Activated CD8-positive, alpha-beta memory T cell treated with anti-CD3 and anti-CD28 coated beads for 36 hours (primary cell): Measurements from ENCODE around the gene CMC1. TPM values are rescaled to one million over a fixed set of nuclear protein-coding genes. Genes with fewer than 3 reads are reported as not detected.
"Not testable (repeated sequence)": the region's sequence is repeated elsewhere in the genome, so short reads cannot be mapped to it uniquely, and the experiment has no call there.

ENCODE experiments used
- CTCF ChIA-PET: fragments of 350-600 bp; sonication (Branson Sonifier 250); formaldehyde crosslinking; loops from one replicate; lab custom pipeline; 2021; ENCODE audit warnings: antibody characterized with exemption; lab: Charles Lee
- POLR2A ChIA-PET: fragments of 350-600 bp; sonication (Branson Sonifier 250); formaldehyde crosslinking; loops from one replicate; lab custom pipeline; 2021; ENCODE audit warnings: antibody characterized with exemption; lab: Charles Lee
- total RNA-seq, 2 experiments: library from RNA; stranded (reverse); gene quantifications; one replicate each; pipeline ENCODE4 v1.2.3, GENCODE V29; 2021

Gene CMC1
- 10 to 100 TPM; 31.3 to 32.8 TPM for total RNA-seq

GRCh38 chr3:28241221-28242160 is at the start of gene CMC1:
Gene CMC1, plus strand, starts transcription at chr3:28241619. Its CDS starts 175 bp downstream, at chr3:28241794.
- CTCF ChIA-PET, result no interaction called here

DNA sequence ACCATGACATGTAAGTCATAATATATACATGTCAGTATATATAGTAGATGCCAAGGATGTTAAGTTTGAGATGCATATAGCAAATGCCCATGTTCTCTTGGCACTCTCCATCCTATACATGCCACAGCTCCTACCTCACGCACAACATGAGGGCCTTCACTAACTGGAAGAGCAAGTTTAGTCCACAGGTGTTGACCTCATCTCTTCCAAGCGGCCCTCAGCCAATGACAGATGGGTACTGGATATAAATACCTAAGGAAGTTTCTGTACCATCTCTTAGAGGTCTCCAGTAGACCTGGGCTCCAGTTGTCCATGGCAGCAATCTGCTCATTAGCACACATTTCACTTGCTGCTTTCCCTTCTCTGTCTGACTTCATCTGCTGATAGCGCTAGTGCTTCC is 43.3 kb upstream of the CMC1 start:
- ChIA-PET POLR2A (no interaction called here), CTCF (no interaction called here)

More at GRCh38 chr3:28241221-28242160, at the start of gene CMC1:
- POLR2A ChIA-PET, result interaction anchor here (0.6 to 1.3 kb wide), 3 partner anchors 108 to 529 kb away, joined by 3 to 4 read pairs (median 4); partner anchors contain the start of gene AZI2

GRCh38 chr3:28198974-28199373 is 42.4 kb upstream of the CMC1 start:
- CTCF ChIA-PET, result no interaction called here

DNA sequence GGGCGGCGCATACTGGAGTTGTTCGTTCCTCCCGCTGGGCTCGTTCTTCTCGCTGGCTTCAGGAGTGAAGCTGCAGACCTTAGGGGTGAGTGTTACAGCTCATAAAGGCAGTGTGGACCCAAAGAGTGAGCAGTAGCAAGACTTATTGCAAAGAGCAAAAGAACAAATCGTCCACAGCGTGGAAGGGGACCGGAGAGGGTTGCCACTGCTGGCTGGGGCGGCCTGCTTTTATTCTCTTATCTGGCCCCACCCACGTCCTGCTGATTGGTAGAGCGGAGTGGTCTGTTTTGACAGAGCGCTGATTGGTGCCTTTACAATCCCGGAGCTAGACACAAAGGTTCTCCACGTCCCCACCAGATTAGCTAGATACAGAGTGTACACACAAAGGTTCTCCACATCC is 41.8 kb upstream of the CMC1 start:
- CTCF ChIA-PET, POLR2A ChIA-PET: not testable (repeated sequence)

More at GRCh38 chr3:28198974-28199373, 42.4 kb upstream of the CMC1 start:
- POLR2A ChIA-PET, result no interaction called here

DNA sequence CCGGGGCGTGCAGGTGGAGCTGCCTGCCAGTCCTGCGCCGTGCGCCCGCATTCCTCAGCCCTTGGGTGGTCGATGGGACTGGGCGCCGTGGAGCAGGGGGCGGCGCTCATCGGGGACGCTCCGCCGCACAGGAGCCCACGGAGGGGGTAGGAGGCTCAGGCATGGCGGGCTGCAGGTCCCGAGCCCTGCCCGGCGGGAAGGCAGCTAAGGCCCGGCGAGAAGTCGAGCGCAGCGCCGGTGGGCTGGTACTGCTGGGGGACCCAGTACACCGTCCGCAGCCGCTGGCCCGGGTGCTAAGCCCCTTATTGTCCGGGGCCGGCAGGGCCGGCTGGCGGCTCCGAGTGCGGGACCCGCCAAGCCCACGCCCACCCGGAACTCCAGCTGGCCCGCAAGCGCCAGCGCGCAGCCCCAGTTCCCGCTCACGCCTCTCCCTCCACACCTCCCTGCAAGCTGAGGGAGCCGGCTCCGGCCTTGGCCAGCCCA is 41.0 kb upstream of the CMC1 start:
- POLR2A ChIA-PET, CTCF ChIA-PET: not testable (repeated sequence)

DNA sequence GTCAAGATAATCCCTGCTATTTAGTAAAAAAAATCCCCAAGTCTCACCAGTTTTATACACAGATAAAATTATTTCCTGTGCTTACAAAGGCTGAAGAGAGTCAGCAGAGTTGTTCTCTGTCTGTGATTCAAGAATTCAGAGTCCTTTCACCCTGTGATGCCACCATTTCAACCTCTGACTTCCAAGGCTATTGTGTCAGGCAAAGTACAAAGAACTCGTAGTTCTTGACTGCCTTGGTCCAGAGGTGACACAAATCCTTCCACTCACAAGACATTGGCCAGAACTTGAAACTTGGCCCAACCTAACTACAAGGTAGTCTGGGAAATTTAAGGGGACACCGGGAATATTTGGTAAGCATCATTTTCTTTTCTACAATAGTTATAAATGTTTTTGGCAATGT is 34.9 kb upstream of the CMC1 start:
- POLR2A ChIA-PET, result no interaction called here
- CTCF ChIA-PET, result no interaction called here

DNA sequence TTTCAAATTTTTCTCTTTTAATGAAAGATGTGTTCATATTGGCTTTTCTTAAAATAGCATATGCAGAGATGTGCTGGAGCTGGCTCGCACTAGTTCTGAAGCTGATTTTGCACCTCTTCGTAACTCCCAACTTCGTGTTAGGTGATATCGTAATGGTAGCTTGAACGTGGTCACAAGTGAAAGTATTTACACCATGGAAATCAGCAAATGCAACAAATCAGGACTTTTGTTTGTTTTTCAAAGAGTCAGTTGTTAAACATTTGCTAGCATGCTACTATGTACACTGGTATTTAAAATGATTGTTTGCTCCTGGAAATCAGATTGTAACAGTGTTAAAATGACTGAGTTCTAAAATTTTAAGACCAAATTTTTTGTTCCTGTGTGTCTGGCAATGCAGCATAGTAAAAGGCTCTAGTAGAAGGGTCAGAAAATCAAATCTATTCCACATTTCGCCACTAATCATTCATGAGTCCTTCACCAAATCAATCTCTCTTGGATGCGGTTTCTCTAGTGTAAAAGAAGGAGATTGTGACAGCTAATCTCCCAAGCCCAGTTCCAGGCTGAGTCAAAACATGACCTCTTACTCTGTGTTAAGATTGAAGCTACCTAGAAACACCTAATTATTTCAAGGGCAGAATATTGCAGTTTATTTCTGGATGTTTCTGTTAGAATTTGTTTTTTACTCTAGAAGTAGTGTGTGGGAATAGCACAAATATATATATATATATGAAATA is 34.3 kb upstream of the CMC1 start:
- ChIA-PET CTCF (no interaction called here), POLR2A (no interaction called here)

DNA sequence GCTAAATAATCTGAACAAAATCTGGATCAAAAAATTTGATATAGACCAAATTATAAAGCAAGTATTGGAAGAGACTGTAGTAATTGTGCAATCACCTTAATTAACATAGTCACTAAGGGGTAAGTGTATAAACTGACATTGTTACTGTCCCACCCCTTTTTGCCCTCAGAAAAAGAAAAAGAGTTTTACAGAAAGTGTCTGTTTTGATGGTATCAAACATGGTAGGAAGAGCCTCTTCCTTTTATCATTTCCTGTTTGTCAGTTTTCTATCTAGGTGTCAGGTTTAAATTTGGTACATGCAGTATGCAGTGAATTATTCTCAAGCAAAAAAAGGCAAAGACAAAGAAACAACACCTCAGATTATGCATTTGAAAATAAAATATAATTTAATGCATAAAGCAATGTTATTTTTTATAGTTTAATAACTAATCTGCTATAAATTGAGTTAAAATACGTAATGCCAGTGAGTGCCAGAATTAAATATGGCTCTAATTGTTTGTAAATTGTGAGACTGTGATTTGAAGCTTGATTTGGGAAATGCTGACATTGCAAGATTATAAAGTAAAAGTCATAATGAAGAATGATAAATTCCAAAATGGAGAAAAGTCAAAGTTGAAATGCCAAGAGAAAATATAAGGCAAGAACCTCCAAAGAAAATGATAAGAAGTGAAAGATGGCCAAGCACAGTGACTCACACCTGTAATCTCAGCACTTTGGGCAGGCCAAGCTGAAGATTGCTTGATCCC is 30.3 kb upstream of the CMC1 start:
- CTCF ChIA-PET, result interaction anchor here (0.7 kb wide), 1 partner anchor 33 kb away, joined by 3 read pairs; no protein-coding TSS in a partner anchor
- POLR2A ChIA-PET, result interaction anchor here (0.6 kb wide), 1 partner anchor 10 kb away, joined by 3 read pairs; no protein-coding TSS in a partner anchor

DNA sequence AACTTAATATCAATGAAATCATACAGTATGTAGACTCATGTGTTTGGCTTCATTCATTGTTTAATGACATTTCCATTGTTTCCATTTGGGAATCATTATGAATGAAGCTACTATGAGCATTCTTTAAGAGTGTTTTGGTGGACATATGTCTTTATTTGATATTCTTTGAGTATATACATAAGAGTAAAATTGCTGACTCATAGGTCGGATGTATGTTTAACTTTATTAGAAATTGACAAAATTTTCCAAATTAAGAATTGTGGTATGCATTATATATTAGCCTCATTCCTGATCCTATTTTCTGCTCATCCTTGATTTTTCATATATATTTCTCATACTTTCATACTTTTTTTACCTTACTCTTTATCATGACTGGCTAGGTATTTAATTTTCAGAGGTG is 28.7 kb upstream of the CMC1 start:
- CTCF ChIA-PET, result no interaction called here

DNA sequence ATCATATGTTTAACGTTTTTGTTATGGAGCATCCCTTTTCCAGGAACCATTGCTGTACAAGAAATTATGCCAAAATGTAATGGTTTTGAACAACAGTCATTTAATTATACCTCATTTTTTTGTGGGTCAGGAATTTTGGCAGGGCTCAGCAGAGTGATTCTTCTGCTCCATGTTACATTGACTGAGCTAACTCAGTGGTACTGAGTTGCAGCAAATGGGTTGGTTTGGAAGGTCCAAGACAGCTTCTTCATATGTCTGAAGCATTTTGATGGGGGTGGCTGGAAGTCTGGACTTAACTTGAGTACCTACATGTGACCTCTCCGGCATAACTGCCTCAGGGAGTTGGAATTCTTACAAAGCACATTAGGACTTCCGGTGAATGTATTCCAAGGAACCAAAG is 26.0 kb upstream of the CMC1 start:
- POLR2A ChIA-PET, result no interaction called here
- CTCF ChIA-PET, result no interaction called here

More for the DNA sequence above, 28.7 kb upstream of the CMC1 start:
- POLR2A ChIA-PET, result no interaction called here

DNA sequence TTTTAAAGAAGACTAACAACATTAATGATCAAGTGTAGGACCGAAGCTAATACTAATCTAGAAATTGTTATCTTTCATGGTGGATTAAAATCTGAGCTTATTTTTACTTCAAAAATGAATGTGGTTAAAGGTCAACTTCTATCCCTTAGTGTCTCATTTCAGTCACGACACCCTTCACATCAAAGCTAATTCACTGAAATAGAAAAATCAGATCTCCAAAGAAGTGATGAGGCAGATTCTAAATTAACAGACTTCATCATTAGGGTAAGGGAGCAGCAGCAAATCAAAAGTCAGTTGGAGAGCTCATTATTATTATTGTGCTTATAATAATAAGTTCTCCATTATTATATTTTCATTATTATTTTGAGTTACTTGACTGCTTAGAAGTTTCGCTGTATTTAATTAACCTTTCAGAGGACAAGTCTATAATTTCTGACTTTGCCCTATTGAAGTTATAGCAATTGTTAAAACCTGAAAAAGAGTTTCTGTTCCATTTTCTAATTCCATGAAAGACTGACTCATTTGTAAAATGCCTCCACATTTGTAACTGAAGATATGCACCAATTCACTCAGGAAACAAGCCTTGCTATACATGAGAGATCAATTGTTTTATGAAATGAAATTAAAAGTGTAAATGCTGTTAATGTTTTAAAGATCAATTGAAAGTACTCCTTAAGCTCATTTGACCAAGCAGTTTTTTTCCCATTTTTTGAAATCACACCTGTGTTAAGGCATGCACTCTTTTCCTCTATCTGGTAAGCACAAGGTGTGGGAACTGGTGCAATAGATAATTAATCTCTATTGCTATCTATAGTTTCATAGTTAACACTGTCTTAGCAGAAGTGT is 23.1 kb upstream of the CMC1 start:
- ChIA-PET CTCF (no interaction called here), POLR2A (no interaction called here)

DNA sequence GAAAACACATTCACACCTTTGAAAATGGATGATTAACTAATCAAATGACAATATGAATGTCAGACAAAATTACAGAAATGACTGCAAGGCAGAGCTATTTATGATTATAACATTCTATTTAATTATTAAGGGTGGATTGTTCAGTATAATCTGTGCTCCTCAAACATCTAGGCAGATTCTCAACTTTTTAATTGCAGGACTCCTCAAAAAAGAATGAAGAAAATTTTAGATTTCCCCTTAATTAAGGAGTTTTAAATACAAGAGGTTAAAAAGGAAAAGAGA is 22.6 kb upstream of the CMC1 start:
- ChIA-PET POLR2A (no interaction called here), CTCF (no interaction called here)

GRCh38 chr3:28224430-28224829 is 17.0 kb upstream of the CMC1 start:
- POLR2A ChIA-PET, result no interaction called here
- CTCF ChIA-PET, result no interaction called here

- POLR2A ChIA-PET, result no interaction called here
- CTCF ChIA-PET, result no interaction called here
These were observed 15.4 kb upstream of the CMC1 start for GRCh38 chr3:28226020-28226419.

DNA sequence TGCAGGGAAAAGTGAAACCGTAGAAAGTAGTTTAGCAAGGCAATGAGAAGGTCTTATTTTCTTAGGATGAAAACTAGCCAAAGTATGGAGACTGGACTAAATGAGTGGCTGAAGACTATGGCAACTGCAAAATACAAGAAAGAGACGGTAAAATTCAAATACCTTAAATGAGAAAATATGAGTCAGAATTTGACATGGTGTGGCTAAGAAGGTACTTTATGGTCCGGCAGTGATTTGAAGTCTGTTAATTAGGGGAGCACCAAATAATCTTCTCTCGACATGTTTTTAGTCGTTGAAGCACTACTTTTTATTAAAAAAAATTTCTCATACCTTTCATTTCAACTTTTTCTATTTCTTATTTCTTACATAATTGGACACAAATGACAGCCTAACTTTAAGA is 12.8 kb upstream of the CMC1 start:
- ChIA-PET CTCF (no interaction called here), POLR2A (no interaction called here)

- ChIA-PET CTCF (no interaction called here), POLR2A (no interaction called here)
These were observed 8.8 kb upstream of the CMC1 start for GRCh38 chr3:28232659-28233058.

GRCh38 chr3:28234454-28234853 is 7.0 kb upstream of the CMC1 start:
- POLR2A ChIA-PET, result no interaction called here
- CTCF ChIA-PET, result no interaction called here

GRCh38 chr3:28239108-28239507 is 2.3 kb upstream of the CMC1 start:
- CTCF ChIA-PET, result no interaction called here

GRCh38 chr3:28240441-28240840 is 978 bp upstream of the CMC1 start:
- CTCF ChIA-PET, result interaction anchor here (0.6 to 0.8 kb wide), 2 partner anchors 31 to 73 kb away, joined by 3 read pairs; no protein-coding TSS in a partner anchor
- POLR2A ChIA-PET, result no interaction called here

More at GRCh38 chr3:28239108-28239507, 2.3 kb upstream of the CMC1 start:
- POLR2A ChIA-PET, result no interaction called here
